Astrocyte (in vitro differentiated cells and primary cell): ENCODE data around the gene TOMM40L.
"Not testable (repeated sequence)": the region's sequence is repeated elsewhere in the genome, so short reads cannot be mapped to it uniquely, and the experiment has no call there.

ENCODE experiments used
- CTCF ChIP-seq: IDR thresholded peaks from 2 replicates; pipeline ENCODE4 v1.5.1; 2011; ENCODE audit warnings: low read depth, mild to moderate bottlenecking, inconsistent platforms, low read length, moderate library complexity; ENCODE audit not compliant: insufficient read depth
- EZH2 ChIP-seq: IDR thresholded peaks from 2 replicates; pipeline ENCODE4 v1.6.1; 2012; ENCODE audit warnings: mild to moderate bottlenecking, low read length, inconsistent platforms; ENCODE audit not compliant: insufficient read depth

DNA sequence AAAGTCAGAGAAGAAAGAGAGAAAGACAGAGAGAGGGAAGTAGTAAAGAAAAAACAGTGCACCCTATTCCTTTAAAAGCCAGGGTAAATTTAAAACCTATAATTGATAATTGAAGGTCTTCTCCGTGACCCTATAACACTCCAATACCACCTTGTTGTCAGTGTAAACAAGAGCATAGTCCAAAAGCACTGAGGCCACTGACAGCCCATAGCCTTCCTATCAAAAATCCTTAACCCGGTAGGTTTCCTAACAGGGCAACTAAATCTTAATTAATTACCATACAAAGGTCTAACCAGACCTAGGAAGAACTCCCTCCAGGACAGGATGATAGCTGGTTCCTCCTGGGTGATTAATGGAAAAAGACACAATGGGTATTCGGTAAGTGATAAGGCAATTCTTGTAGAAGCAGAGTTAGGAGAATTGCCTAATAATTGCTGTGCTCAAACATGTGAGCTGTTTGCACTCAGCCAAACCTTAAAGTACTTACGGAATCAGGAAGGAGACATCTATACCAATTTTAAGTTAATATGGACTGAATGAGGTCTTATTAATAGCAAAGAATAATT is 30.2 kb downstream of the TOMM40L start:
- not testable (repeated sequence) for TF ChIP-seq CTCF, EZH2
